Measurements from ENCODE around the gene ZDHHC5.

Gene ZDHHC5

DNA sequence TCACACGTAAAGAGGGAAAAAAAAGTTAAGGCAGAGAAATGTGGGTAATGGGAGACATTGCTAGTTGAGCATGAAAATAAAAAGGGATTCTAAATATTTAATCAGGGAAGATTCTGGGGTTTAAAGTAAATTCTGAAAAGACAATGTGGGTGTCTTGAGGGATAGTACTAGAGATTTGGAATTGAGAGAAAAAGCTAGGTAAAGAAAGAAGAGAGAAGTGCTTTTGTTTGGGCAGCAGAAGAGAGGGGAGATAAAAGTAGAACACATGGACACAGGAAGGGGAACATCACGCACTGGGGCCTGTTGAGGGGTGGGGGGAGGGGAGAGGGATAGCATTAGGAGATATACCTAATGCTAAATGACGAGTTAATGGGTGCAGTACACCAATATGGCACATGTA, 14.8 kb upstream of the ZDHHC5 start:
- H3K9ac ChIP-seq (ENCODE audit: low read length), result no peak overlapping the region
- no peaks in the 10 kb centered on the region for H3K9me3 ChIP-seq (ENCODE audit: low read length)
- no peak overlapping the region for H3K27ac ChIP-seq (ENCODE audit: low read depth, low read length)
- H3K4me3 ChIP-seq (ENCODE audit: low read depth in 1 of 2, low read length in 2 of 2), result no peak overlapping the region
- H3K36me3 ChIP-seq (ENCODE audit: insufficient read depth, low read length), result no peaks in the 10 kb centered on the region
- peaks cover 28 to 31% of the 10 kb centered on the region in 2 donors for H3K27me3 ChIP-seq (ENCODE audit: control insufficient read depth in 1 of 2, insufficient read depth in 2 of 2, low read length in 2 of 2)
- peaks cover 14% of the 10 kb centered on the region for H3K4me1 ChIP-seq (ENCODE audit: insufficient read depth, low read length)

DNA sequence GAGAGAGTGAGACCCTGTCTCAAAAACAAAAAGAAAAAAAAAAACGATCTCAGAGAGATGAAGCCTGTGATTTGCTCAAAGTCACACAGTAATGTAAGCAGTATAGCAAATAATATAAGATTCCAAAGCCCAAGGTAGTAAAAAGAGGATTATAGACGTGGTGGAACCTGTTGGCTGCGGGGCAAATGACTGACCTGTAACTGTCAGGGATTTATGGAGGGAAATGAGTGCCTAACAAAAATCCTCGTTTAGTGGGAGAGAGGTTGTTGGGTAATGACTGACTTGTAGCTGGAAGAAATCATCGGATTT, 11.1 kb upstream of the ZDHHC5 start:
- H3K27ac ChIP-seq (ENCODE audit: low read depth, low read length), result peak overlapping the region; percentile 67
- peaks cover 28% of the 10 kb centered on the region for H3K36me3 ChIP-seq (ENCODE audit: insufficient read depth, low read length)
- peak overlapping the region; percentile 27 for H3K9ac ChIP-seq (ENCODE audit: low read length)
- H3K4me3 ChIP-seq (ENCODE audit: low read depth in 1 of 2, low read length in 2 of 2), result peak overlapping the region in 1 of 2 donors; percentile 80
- H3K9me3 ChIP-seq (ENCODE audit: low read length), result no peaks in the 10 kb centered on the region
- H3K4me1 ChIP-seq (ENCODE audit: insufficient read depth, low read length), result peaks cover 8% of the 10 kb centered on the region
- H3K27me3 ChIP-seq (ENCODE audit: control insufficient read depth in 1 of 2, insufficient read depth in 2 of 2, low read length in 2 of 2), result peaks cover 5 to 12% of the 10 kb centered on the region in 2 donors

DNA sequence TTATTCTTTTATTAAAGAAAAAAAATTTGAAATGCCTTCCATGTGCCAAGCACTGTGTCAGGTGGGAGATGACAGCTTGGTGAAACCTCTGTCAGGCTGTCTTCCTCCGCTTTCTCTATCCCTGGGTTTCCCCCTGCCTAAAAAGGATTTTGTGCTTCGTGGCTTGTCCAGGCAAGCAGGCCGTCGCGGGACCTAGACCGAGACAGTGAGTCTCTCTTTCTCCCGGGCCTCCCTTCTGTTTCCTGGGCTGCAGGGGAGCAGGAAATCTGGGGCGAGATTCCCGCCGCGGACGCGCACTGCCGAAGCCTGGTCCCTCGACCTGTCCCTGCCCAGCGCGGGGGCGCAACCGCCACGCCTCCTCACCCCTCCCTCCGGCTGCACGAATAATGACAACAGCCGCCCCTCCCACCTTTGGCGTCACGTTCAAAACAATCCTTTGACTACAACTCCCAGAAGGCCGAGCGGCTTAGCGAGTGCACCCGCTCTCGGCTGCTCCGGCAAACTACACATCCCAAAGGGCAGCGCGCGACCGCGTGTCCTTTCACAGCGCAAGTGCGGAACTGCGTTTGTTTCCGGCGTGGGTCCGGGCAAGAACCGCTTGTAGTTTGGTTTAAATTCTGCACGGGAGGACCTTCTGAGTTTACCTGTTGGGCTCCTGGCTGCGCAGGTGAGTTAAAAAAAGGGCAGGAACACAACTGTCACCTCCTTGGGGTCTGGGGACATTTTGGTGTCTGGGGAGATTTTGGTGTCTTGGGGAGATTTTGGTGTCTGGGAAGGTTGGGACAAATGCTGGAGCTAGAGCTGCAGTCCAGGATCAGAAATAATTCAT, 10.5 kb upstream of the ZDHHC5 start, which contains the start of gene CLP1:
Gene CLP1 (plus strand): TSS at position 569 of the 829 bp plus-strand sequence. CDS start 1,715 bp downstream, outside the sequence.
- peak within 1 kb of the TSS; percentile 72 to 80 for H3K4me3 ChIP-seq (ENCODE audit: low read depth in 1 of 2, low read length in 2 of 2)
- H3K9ac ChIP-seq (ENCODE audit: low read length), result peak within 1 kb of the TSS; percentile 36
- H3K36me3 ChIP-seq (ENCODE audit: insufficient read depth, low read length), result peaks cover 33% of the 10 kb centered on the region

GRCh38 chr11:57658023-57658361, 9.9 kb upstream of the ZDHHC5 start:
- peak overlapping the region; percentile 67 for H3K27ac ChIP-seq (ENCODE audit: low read depth, low read length)
- peaks cover 8% of the 10 kb centered on the region for H3K4me1 ChIP-seq (ENCODE audit: insufficient read depth, low read length)
- peaks cover 2 to 5% of the 10 kb centered on the region in 2 donors for H3K27me3 ChIP-seq (ENCODE audit: control insufficient read depth in 1 of 2, insufficient read depth in 2 of 2, low read length in 2 of 2)
- no peaks in the 10 kb centered on the region for H3K9me3 ChIP-seq (ENCODE audit: low read length)
- H3K9ac ChIP-seq (ENCODE audit: low read length), result peak overlapping the region; percentile 36
- peaks cover 38% of the 10 kb centered on the region for H3K36me3 ChIP-seq (ENCODE audit: insufficient read depth, low read length)
- peak overlapping the region; percentile 72 to 80 for H3K4me3 ChIP-seq (ENCODE audit: low read depth in 1 of 2, low read length in 2 of 2)

More for the DNA sequence above, 10.5 kb upstream of the ZDHHC5 start, which contains the start of gene CLP1:
- Histone ChIP-seq H3K9me3 (ENCODE audit: low read length) (no peaks in the 10 kb centered on the region), H3K4me1 (ENCODE audit: insufficient read depth, low read length) (peaks cover 8% of the 10 kb centered on the region), H3K27me3 (ENCODE audit: control insufficient read depth in 1 of 2, insufficient read depth in 2 of 2, low read length in 2 of 2) (peaks cover 5 to 7% of the 10 kb centered on the region in 2 donors), H3K27ac (ENCODE audit: low read depth, low read length) (peak within 1 kb of the TSS; percentile 67)

DNA sequence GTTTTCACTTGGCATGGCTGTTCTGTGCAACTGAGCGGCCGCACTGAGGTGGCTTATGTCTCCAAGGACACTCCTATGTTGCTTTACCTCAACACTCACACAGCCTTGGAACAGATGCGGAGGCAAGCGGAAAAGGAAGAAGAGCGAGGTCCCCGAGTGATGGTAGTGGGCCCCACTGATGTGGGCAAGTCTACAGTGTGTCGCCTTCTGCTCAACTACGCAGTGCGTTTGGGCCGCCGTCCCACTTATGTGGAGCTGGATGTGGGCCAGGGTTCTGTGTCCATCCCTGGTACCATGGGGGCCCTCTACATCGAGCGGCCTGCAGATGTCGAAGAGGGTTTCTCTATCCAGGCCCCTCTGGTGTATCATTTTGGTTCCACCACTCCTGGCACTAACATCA, 8.2 kb upstream of the ZDHHC5 start:
- Histone ChIP-seq H3K4me1 (ENCODE audit: insufficient read depth, low read length) (peaks cover 8% of the 10 kb centered on the region), H3K9me3 (ENCODE audit: low read length) (no peaks in the 10 kb centered on the region), H3K27ac (ENCODE audit: low read depth, low read length) (no peak overlapping the region), H3K9ac (ENCODE audit: low read length) (no peak overlapping the region), H3K36me3 (ENCODE audit: insufficient read depth, low read length) (peaks cover 38% of the 10 kb centered on the region), H3K27me3 (ENCODE audit: control insufficient read depth in 1 of 2, insufficient read depth in 2 of 2, low read length in 2 of 2) (no peaks in the 10 kb centered on the region), H3K4me3 (ENCODE audit: low read depth in 1 of 2, low read length in 2 of 2) (no peak overlapping the region)

- peaks cover 38% of the 10 kb centered on the region for H3K36me3 ChIP-seq (ENCODE audit: insufficient read depth, low read length)
- peaks cover 10% of the 10 kb centered on the region for H3K4me1 ChIP-seq (ENCODE audit: insufficient read depth, low read length)
- H3K9ac ChIP-seq (ENCODE audit: low read length), result no peak overlapping the region
- H3K27me3 ChIP-seq (ENCODE audit: control insufficient read depth in 1 of 2, insufficient read depth in 2 of 2, low read length in 2 of 2), result no peaks in the 10 kb centered on the region
- H3K27ac ChIP-seq (ENCODE audit: low read depth, low read length), result no peak overlapping the region
- H3K9me3 ChIP-seq (ENCODE audit: low read length), result no peaks in the 10 kb centered on the region
- H3K4me3 ChIP-seq (ENCODE audit: low read depth in 1 of 2, low read length in 2 of 2), result no peak overlapping the region
These were observed 5.0 kb upstream of the ZDHHC5 start for GRCh38 chr11:57662893-57663292.

- no peak overlapping the region for H3K27ac ChIP-seq (ENCODE audit: low read depth, low read length)
- H3K4me3 ChIP-seq (ENCODE audit: low read depth in 1 of 2, low read length in 2 of 2), result no peak overlapping the region
These were observed 3.9 kb upstream of the ZDHHC5 start for GRCh38 chr11:57663975-57664374.

DNA sequence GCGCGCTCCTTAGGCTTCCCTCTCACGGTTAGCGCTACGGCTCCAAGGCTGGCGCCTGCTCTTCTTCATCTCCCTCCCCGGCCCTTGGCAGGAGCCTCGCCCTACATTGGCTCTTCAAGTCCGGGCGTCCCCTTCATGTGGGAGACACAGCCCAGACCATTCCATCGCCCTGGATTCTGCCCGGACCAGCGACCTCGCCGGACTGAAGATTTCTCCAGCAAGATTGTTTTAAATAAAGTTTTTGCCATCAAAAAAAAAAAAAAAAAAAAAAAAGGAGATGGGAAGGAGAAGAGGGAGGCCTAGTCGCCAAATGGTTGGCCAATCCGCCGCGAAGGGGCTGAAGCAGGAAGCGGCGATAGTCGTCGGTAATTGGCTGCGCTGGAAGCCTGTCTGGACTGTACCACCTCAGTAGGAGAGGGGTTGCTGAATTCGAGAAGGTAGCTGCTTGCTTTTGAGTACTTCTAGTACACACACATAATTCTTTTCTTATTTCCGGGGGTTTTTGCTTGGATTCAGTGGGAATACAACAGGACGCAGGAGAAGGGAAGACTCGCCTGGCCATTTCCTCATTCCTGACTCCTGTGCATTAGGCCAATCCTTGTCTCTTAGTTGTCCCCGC, 688 bp upstream of the ZDHHC5 start:
- H3K4me1 ChIP-seq (ENCODE audit: insufficient read depth, low read length), result peaks cover 18% of the 10 kb centered on the region
- peaks cover 16% of the 10 kb centered on the region for H3K36me3 ChIP-seq (ENCODE audit: insufficient read depth, low read length)
- H3K27ac ChIP-seq (ENCODE audit: low read depth, low read length), result peak overlapping the region; percentile 95
- no peaks in the 10 kb centered on the region for H3K9me3 ChIP-seq (ENCODE audit: low read length)
- peak overlapping the region; percentile 56 to 92 for H3K4me3 ChIP-seq (ENCODE audit: low read depth in 1 of 2, low read length in 2 of 2)
- H3K9ac ChIP-seq (ENCODE audit: low read length), result peak overlapping the region; percentile 69
- no peaks in the 10 kb centered on the region for H3K27me3 ChIP-seq (ENCODE audit: control insufficient read depth in 1 of 2, insufficient read depth in 2 of 2, low read length in 2 of 2)

More at GRCh38 chr11:57663975-57664374, 3.9 kb upstream of the ZDHHC5 start:
- Histone ChIP-seq H3K9ac (ENCODE audit: low read length) (no peak overlapping the region), H3K4me1 (ENCODE audit: insufficient read depth, low read length) (peaks cover 9% of the 10 kb centered on the region), H3K27me3 (ENCODE audit: control insufficient read depth in 1 of 2, insufficient read depth in 2 of 2, low read length in 2 of 2) (no peaks in the 10 kb centered on the region), H3K36me3 (ENCODE audit: insufficient read depth, low read length) (peaks cover 38% of the 10 kb centered on the region), H3K9me3 (ENCODE audit: low read length) (no peaks in the 10 kb centered on the region)

DNA sequence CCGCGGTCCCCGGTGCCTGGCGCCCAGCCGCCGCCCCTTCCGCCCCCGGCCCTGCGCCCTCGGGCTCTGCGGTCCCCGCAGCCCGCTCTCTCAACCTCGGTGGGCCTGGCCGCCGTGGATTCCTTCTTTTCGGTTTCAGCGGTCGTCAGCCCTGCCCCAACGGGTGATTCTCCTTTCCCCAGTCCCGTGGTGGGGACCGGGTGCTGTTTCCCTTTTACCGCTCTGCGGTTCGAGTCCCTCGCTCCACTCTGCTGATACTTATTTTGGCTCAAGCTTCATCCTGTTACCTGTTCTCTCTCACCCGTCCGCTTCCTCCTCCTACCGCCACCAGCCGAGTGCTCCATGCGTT, 494 bp downstream of the ZDHHC5 start:
- peak overlapping the region; percentile 85 to 92 for H3K4me3 ChIP-seq (ENCODE audit: low read depth in 1 of 2, low read length in 2 of 2)
- peak overlapping the region; percentile 95 for H3K27ac ChIP-seq (ENCODE audit: low read depth, low read length)
- H3K27me3 ChIP-seq (ENCODE audit: control insufficient read depth in 1 of 2, insufficient read depth in 2 of 2, low read length in 2 of 2), result no peaks in the 10 kb centered on the region
- H3K4me1 ChIP-seq (ENCODE audit: insufficient read depth, low read length), result peaks cover 18% of the 10 kb centered on the region
- H3K9ac ChIP-seq (ENCODE audit: low read length), result peak overlapping the region; percentile 86
- H3K9me3 ChIP-seq (ENCODE audit: low read length), result no peaks in the 10 kb centered on the region
- H3K36me3 ChIP-seq (ENCODE audit: insufficient read depth, low read length), result peaks cover 21% of the 10 kb centered on the region

DNA sequence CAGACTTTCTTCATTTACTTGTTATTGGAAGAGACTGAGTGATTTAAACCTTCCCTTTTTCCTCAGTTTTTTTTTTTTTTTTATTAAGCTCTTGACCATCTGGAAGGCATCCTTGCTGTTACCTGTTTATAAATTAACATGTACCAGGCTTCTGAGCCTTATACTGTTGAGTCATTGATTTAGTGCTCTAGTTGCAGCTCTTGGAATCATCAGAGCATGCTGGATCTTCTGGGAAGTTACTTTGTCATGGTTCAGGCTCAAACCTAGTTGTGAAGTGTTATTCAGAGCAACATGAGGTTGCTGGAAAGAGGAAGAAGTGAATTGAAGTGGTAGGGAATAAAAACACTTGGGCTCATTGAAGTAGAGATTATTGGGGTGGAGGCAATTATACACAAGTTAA, 6.3 kb downstream of the ZDHHC5 start:
- Histone ChIP-seq H3K36me3 (ENCODE audit: insufficient read depth, low read length) (peaks cover 54% of the 10 kb centered on the region), H3K27ac (ENCODE audit: low read depth, low read length) (no peak overlapping the region), H3K9me3 (ENCODE audit: low read length) (no peaks in the 10 kb centered on the region), H3K9ac (ENCODE audit: low read length) (no peak overlapping the region), H3K27me3 (ENCODE audit: control insufficient read depth in 1 of 2, insufficient read depth in 2 of 2, low read length in 2 of 2) (no peaks in the 10 kb centered on the region), H3K4me3 (ENCODE audit: low read depth in 1 of 2, low read length in 2 of 2) (no peak overlapping the region), H3K4me1 (ENCODE audit: insufficient read depth, low read length) (peaks cover 6% of the 10 kb centered on the region)

GRCh38 chr11:57675176-57675941, 7.4 kb downstream of the ZDHHC5 start:
- H3K9ac ChIP-seq (ENCODE audit: low read length), result peak overlapping the region; percentile 9
- H3K4me1 ChIP-seq (ENCODE audit: insufficient read depth, low read length), result no peaks in the 10 kb centered on the region
- H3K36me3 ChIP-seq (ENCODE audit: insufficient read depth, low read length), result peaks cover 54% of the 10 kb centered on the region
- no peak overlapping the region for H3K27ac ChIP-seq (ENCODE audit: low read depth, low read length)
- no peaks in the 10 kb centered on the region for H3K27me3 ChIP-seq (ENCODE audit: control insufficient read depth in 1 of 2, insufficient read depth in 2 of 2, low read length in 2 of 2)
- no peak overlapping the region for H3K4me3 ChIP-seq (ENCODE audit: low read depth in 1 of 2, low read length in 2 of 2)
- H3K9me3 ChIP-seq (ENCODE audit: low read length), result no peaks in the 10 kb centered on the region

Data from muscle layer of colon (tissue), 2 donors.